Osteocyte (in vitro differentiated cells): Measurements from ENCODE around the gene SCN3B. TPM values are rescaled to one million over a fixed set of nuclear protein-coding genes. Genes with fewer than 3 reads are reported as not detected.

Source experiments
- DNase-seq: peaks from one replicate; pipeline ENCODE4 v3.0.0; 2021; ENCODE audit warnings: mixed read lengths; ENCODE audit not compliant: unreplicated experiment; ENCODE audit errors: extremely low spot score
- H3K27ac Mint-ChIP-seq: one replicate; pipeline ENCODE4 v1.8.0; 2021; ENCODE audit warnings: mild to moderate bottlenecking, mixed read lengths; ENCODE audit not compliant: unreplicated experiment
- H3K27me3 Mint-ChIP-seq: one replicate; pipeline ENCODE4 v1.8.0; 2021; ENCODE audit warnings: mixed read lengths; ENCODE audit not compliant: unreplicated experiment
- H3K36me3 Mint-ChIP-seq: one replicate; pipeline ENCODE4 v1.8.0; 2021; ENCODE audit warnings: mixed read lengths; ENCODE audit not compliant: unreplicated experiment
- H3K4me1 Mint-ChIP-seq: one replicate; pipeline ENCODE4 v1.8.0; 2021; ENCODE audit warnings: mixed read lengths; ENCODE audit not compliant: unreplicated experiment
- H3K4me3 Mint-ChIP-seq: one replicate; pipeline ENCODE4 v1.8.0; 2021; ENCODE audit warnings: mild to moderate bottlenecking, moderate library complexity, mixed read lengths; ENCODE audit not compliant: unreplicated experiment
- H3K9me3 Mint-ChIP-seq: one replicate; pipeline ENCODE4 v1.8.0; 2021; ENCODE audit warnings: mixed read lengths; ENCODE audit not compliant: unreplicated experiment
- CTCF ChIP-seq: fragments of 200-600 bp; sonication (generic); IDR thresholded peaks from 2 replicates; pipeline ENCODE4 v1.5.0; 2021; ENCODE audit warnings: antibody characterized with exemption, mild to moderate bottlenecking, moderate library complexity
- total RNA-seq: library from RNA; stranded (reverse); gene quantifications from 2 replicates; pipeline ENCODE4 v1.2.1, GENCODE V29; 2021

The SCN3B gene
- total RNA-seq, 1 donor from 2014 or later: not detected

GRCh38 chr11:123696183-123696582 is 41.8 kb upstream of the SCN3B start:
- Mint-ChIP-seq H3K27me3 (peaks cover 27% of the 10 kb centered on the region), H3K9me3 (no peaks in the 10 kb centered on the region), H3K27ac (no peak overlapping the region), H3K4me3 (no peak overlapping the region), H3K4me1 (no peaks in the 10 kb centered on the region), H3K36me3 (no peaks in the 10 kb centered on the region)
- TF ChIP-seq CTCF: no peak
- DNase-seq: no peak

- Mint-ChIP-seq H3K9me3 (no peaks in the 10 kb centered on the region), H3K27ac (no peak overlapping the region), H3K4me3 (no peak overlapping the region), H3K27me3 (peaks cover 30% of the 10 kb centered on the region), H3K36me3 (no peaks in the 10 kb centered on the region), H3K4me1 (no peaks in the 10 kb centered on the region)
- DNase-seq: no peak
- TF ChIP-seq CTCF: no peak
Observed at GRCh38 chr11:123695231-123695630, 40.8 kb upstream of the SCN3B start.

GRCh38 chr11:123694551-123694950 is 40.1 kb upstream of the SCN3B start:
- Mint-ChIP-seq H3K4me3 (no peak overlapping the region), H3K9me3 (no peaks in the 10 kb centered on the region), H3K36me3 (no peaks in the 10 kb centered on the region), H3K4me1 (no peaks in the 10 kb centered on the region), H3K27ac (no peak overlapping the region), H3K27me3 (peaks cover 30% of the 10 kb centered on the region)
- no peak for TF ChIP-seq CTCF
- no peak for DNase-seq

- H3K4me1 Mint-ChIP-seq: no peaks in the 10 kb centered on the region
- H3K9me3 Mint-ChIP-seq: no peaks in the 10 kb centered on the region
- DNase-seq: no peak
- no peak for TF ChIP-seq CTCF
- H3K36me3 Mint-ChIP-seq: no peaks in the 10 kb centered on the region
- H3K27ac Mint-ChIP-seq: no peak overlapping the region
- H3K27me3 Mint-ChIP-seq: peaks cover 34% of the 10 kb centered on the region
- no peak overlapping the region for H3K4me3 Mint-ChIP-seq
Observed at GRCh38 chr11:123692961-123693360, 38.5 kb upstream of the SCN3B start.

GRCh38 chr11:123690485-123690884 is 36.1 kb upstream of the SCN3B start:
- Mint-ChIP-seq H3K27ac (no peak overlapping the region), H3K4me1 (no peaks in the 10 kb centered on the region), H3K4me3 (no peak overlapping the region), H3K36me3 (no peaks in the 10 kb centered on the region), H3K9me3 (no peaks in the 10 kb centered on the region), H3K27me3 (peaks cover 41% of the 10 kb centered on the region)
- TF ChIP-seq CTCF: no peak
- DNase-seq: no peak
